Activated CD4-positive, alpha-beta T cell treated with anti-CD3 and anti-CD28 coated beads for 36 hours (primary cell): ENCODE data around the gene GPR161. TPM values are rescaled to one million over a fixed set of nuclear protein-coding genes. Genes with fewer than 3 reads are reported as not detected.

ENCODE experiments used
- ATAC-seq: fragments of 200-7000 bp; cut with Tn5 transposase; one replicate; pipeline ENCODE4 v1.10.0; 2021; ENCODE audit warnings: mild to moderate bottlenecking, moderate library complexity
- CTCF ChIA-PET: fragments of 350-600 bp; sonication (Branson Sonifier 250); formaldehyde crosslinking; loops from one replicate; lab custom pipeline; 2021; ENCODE audit warnings: antibody characterized with exemption; lab: Charles Lee
- POLR2A ChIA-PET: fragments of 350-600 bp; sonication (Branson Sonifier 250); formaldehyde crosslinking; loops from one replicate; lab custom pipeline; 2021; ENCODE audit warnings: antibody characterized with exemption, inconsistent platforms; lab: Charles Lee
- DNase-seq: peaks from one replicate; pipeline ENCODE4 v3.0.0-alpha.2; 2020
- H3K27ac Mint-ChIP-seq: one replicate; pipeline ENCODE4 v1.8.0; 2021; ENCODE audit warnings: mixed read lengths
- H3K27me3 Mint-ChIP-seq: one replicate; pipeline ENCODE4 v1.8.0; 2021; ENCODE audit warnings: mixed read lengths
- H3K36me3 Mint-ChIP-seq: one replicate; pipeline ENCODE4 v1.8.0; 2021; ENCODE audit warnings: low read depth, mixed read lengths
- H3K4me1 Mint-ChIP-seq: one replicate; pipeline ENCODE4 v1.8.0; 2021; ENCODE audit warnings: mixed read lengths
- H3K4me3 Mint-ChIP-seq: one replicate; pipeline ENCODE4 v1.8.0; 2021; ENCODE audit warnings: mild to moderate bottlenecking, moderate library complexity, mixed read lengths
- H3K9me3 Mint-ChIP-seq: one replicate; pipeline ENCODE4 v1.8.0; 2021; ENCODE audit warnings: low read depth, mixed read lengths
- intact Hi-C, 2 experiments: fragments of 100-400 bp; cut with DNase I in 1 of 2; cut with micrococcal nuclease in 1 of 2; formaldehyde crosslinking; loops; one replicate each; pipeline versions ENCODE4 v1.14.2 to v1.15.1; 2022 to 2024; cut with DNase I, micrococcal nuclease
- total RNA-seq, 2 experiments: library from RNA; stranded (reverse); gene quantifications; one replicate each; pipeline ENCODE4 v1.2.3, GENCODE V29; 2021

The GPR161 gene
- total RNA-seq, 2 experiments from 2014 or later, result 0.42 to 0.59 TPM

- Mint-ChIP-seq H3K4me3 (no peak overlapping the region), H3K27ac (no peak overlapping the region), H3K36me3 (no peaks in the 10 kb centered on the region), H3K9me3 (no peaks in the 10 kb centered on the region), H3K4me1 (no peaks in the 10 kb centered on the region), H3K27me3 (no peaks in the 10 kb centered on the region)
- ATAC-seq (no peak), DNase-seq (no peak)
- ChIA-PET CTCF (interaction anchor here (0.7 to 2.4 kb wide), 6 partner anchors 9 to 486 kb away, joined by 3 to 13 read pairs (median 4); no protein-coding TSS in a partner anchor), POLR2A (no interaction called here)
- intact Hi-C loops, result loop anchor here in 1 of 2 experiments (10.0 kb wide), 1 partner anchor 372 kb away; no protein-coding TSS in a partner anchor
Observed at GRCh38 chr1:168086438-168086837, 50.3 kb downstream of the GPR161 start.

- Mint-ChIP-seq H3K36me3 (no peaks in the 10 kb centered on the region), H3K4me1 (no peaks in the 10 kb centered on the region), H3K27me3 (no peaks in the 10 kb centered on the region), H3K4me3 (no peak overlapping the region), H3K9me3 (no peaks in the 10 kb centered on the region), H3K27ac (no peak overlapping the region)
- ATAC-seq (no peak), DNase-seq (no peak)
- intact Hi-C loops, result loop anchor here (2.0 to 10.0 kb wide), 2 partner anchors 237 to 371 kb away; no protein-coding TSS in a partner anchor
- POLR2A ChIA-PET, result no interaction called here
- CTCF ChIA-PET, result interaction anchor here (0.7 to 2.6 kb wide), 19 partner anchors 9 to 485 kb away, joined by 3 to 13 read pairs (median 3); partner anchors contain the start of gene MPC2
Observed at GRCh38 chr1:168085401-168085872, 51.3 kb downstream of the GPR161 start.

GRCh38 chr1:168084396-168085231 lies 52.1 kb downstream of the GPR161 start:
- Mint-ChIP-seq H3K27me3 (no peaks in the 10 kb centered on the region), H3K27ac (no peak overlapping the region)
- ATAC-seq, result peak; percentile 79

GRCh38 chr1:168083456-168084325 lies 53.0 kb downstream of the GPR161 start:
- H3K27me3 Mint-ChIP-seq, result no peaks in the 10 kb centered on the region
- H3K4me1 Mint-ChIP-seq, result no peaks in the 10 kb centered on the region
- intact Hi-C loops, result loop anchor here (1.0 to 10.0 kb wide), 7 partner anchors 54 to 481 kb away; partner anchors contain the start of genes DCAF6 (in 1 of the 2), GPR161 (in 1 of the 2) and MPC2 (in 1 of the 2)
- H3K4me3 Mint-ChIP-seq, result no peak overlapping the region
- ChIA-PET CTCF (interaction anchor here (0.7 to 3.5 kb wide), 29 partner anchors 9 to 280 kb away, joined by 3 to 41 read pairs (median 4); no protein-coding TSS in a partner anchor), POLR2A (no interaction called here)
- H3K36me3 Mint-ChIP-seq, result no peaks in the 10 kb centered on the region
- ATAC-seq (no peak), DNase-seq (no peak)
- no peak overlapping the region for H3K27ac Mint-ChIP-seq
- H3K9me3 Mint-ChIP-seq, result no peaks in the 10 kb centered on the region

More at GRCh38 chr1:168084396-168085231, 52.1 kb downstream of the GPR161 start:
- intact Hi-C loops, result loop anchor here (1.0 to 10.0 kb wide), 7 partner anchors 53 to 482 kb away; partner anchors contain the start of genes DCAF6 (in 1 of the 2), GPR161 (in 1 of the 2) and MPC2 (in 1 of the 2)
- peak; percentile 81 for DNase-seq
- ChIA-PET POLR2A (no interaction called here), CTCF (interaction anchor here (0.7 to 3.5 kb wide), 30 partner anchors 8 to 214 kb away, joined by 3 to 41 read pairs (median 3); partner anchors contain the start of gene MPC2)
- H3K4me3 Mint-ChIP-seq, result no peak overlapping the region
- H3K9me3 Mint-ChIP-seq, result no peaks in the 10 kb centered on the region
- no peaks in the 10 kb centered on the region for H3K4me1 Mint-ChIP-seq
- H3K36me3 Mint-ChIP-seq, result no peaks in the 10 kb centered on the region

- H3K4me3 Mint-ChIP-seq, result no peak overlapping the region
- intact Hi-C loops, result loop anchor here (1.0 to 10.0 kb wide), 6 partner anchors 55 to 480 kb away; partner anchors contain the start of genes DCAF6 (in 1 of the 2), GPR161 (in 1 of the 2) and MPC2 (in 1 of the 2)
- H3K36me3 Mint-ChIP-seq, result no peaks in the 10 kb centered on the region
- H3K27me3 Mint-ChIP-seq, result no peaks in the 10 kb centered on the region
- H3K27ac Mint-ChIP-seq, result peak overlapping the region; percentile 45
- no peaks in the 10 kb centered on the region for H3K9me3 Mint-ChIP-seq
- H3K4me1 Mint-ChIP-seq, result no peaks in the 10 kb centered on the region
- DNase-seq (peak; percentile 84), ATAC-seq (peak; percentile 92)
- ChIA-PET POLR2A (no interaction called here), CTCF (interaction anchor here (0.7 to 3.5 kb wide), 57 partner anchors 10 to 329 kb away, joined by 3 to 41 read pairs (median 4); partner anchors contain the start of gene ADCY10)
Observed at GRCh38 chr1:168082008-168082876, 54.5 kb downstream of the GPR161 start.

GRCh38 chr1:168081373-168082007 lies 55.2 kb downstream of the GPR161 start:
- H3K27me3 Mint-ChIP-seq, result no peaks in the 10 kb centered on the region
- no peak overlapping the region for H3K4me3 Mint-ChIP-seq
- ChIA-PET POLR2A (no interaction called here), CTCF (interaction anchor here (0.7 to 3.5 kb wide), 43 partner anchors 9 to 328 kb away, joined by 3 to 41 read pairs (median 5); partner anchors contain the start of gene ADCY10)
- intact Hi-C loops, result loop anchor here (1.0 to 10.0 kb wide), 6 partner anchors 56 to 479 kb away; partner anchors contain the start of genes DCAF6 (in 1 of the 2), GPR161 (in 1 of the 2) and MPC2 (in 1 of the 2)
- H3K4me1 Mint-ChIP-seq, result no peaks in the 10 kb centered on the region
- peak overlapping the region; percentile 3 for H3K27ac Mint-ChIP-seq
- ATAC-seq (no peak), DNase-seq (no peak)
- H3K36me3 Mint-ChIP-seq, result peaks cover 4% of the 10 kb centered on the region
- no peaks in the 10 kb centered on the region for H3K9me3 Mint-ChIP-seq

GRCh38 chr1:168079761-168080160 lies 57.0 kb downstream of the GPR161 start:
- H3K27me3 Mint-ChIP-seq, result no peaks in the 10 kb centered on the region
- POLR2A ChIA-PET, result no interaction called here
- CTCF ChIA-PET, result interaction anchor here (1.5 kb wide), 1 partner anchor 13 kb away, joined by 4 read pairs; no protein-coding TSS in a partner anchor
- peaks cover 6% of the 10 kb centered on the region for H3K36me3 Mint-ChIP-seq
- ATAC-seq, result no peak
- H3K9me3 Mint-ChIP-seq, result no peaks in the 10 kb centered on the region
- DNase-seq, result no peak
- no peak overlapping the region for H3K27ac Mint-ChIP-seq
- H3K4me3 Mint-ChIP-seq, result no peak overlapping the region
- H3K4me1 Mint-ChIP-seq, result no peaks in the 10 kb centered on the region
- intact Hi-C loops, result loop anchor here (5.0 to 10.0 kb wide), 5 partner anchors 58 to 477 kb away; partner anchors contain the start of genes DCAF6 (in 1 of the 2), GPR161 (in 1 of the 2) and MPC2 (in 1 of the 2)

GRCh38 chr1:168069384-168069783 lies 67.3 kb downstream of the GPR161 start:
- H3K4me3 Mint-ChIP-seq, result no peak overlapping the region
- DNase-seq (no peak), ATAC-seq (no peak)
- no peaks in the 10 kb centered on the region for H3K4me1 Mint-ChIP-seq
- H3K36me3 Mint-ChIP-seq, result peaks cover 21% of the 10 kb centered on the region
- no peak overlapping the region for H3K27ac Mint-ChIP-seq
- intact Hi-C loops, result no loop called here
- no peaks in the 10 kb centered on the region for H3K27me3 Mint-ChIP-seq
- CTCF ChIA-PET, result interaction anchor here (1.0 to 1.6 kb wide), 4 partner anchors 8 to 18 kb away, joined by 3 to 10 read pairs (median 6); no protein-coding TSS in a partner anchor
- no peaks in the 10 kb centered on the region for H3K9me3 Mint-ChIP-seq
- POLR2A ChIA-PET, result no interaction called here

- ChIA-PET CTCF (interaction anchor here (0.8 to 2.9 kb wide), 5 partner anchors 11 to 85 kb away, joined by 3 to 33 read pairs (median 4); no protein-coding TSS in a partner anchor), POLR2A (no interaction called here)
- H3K9me3 Mint-ChIP-seq, result no peaks in the 10 kb centered on the region
- no peak for DNase-seq
- H3K36me3 Mint-ChIP-seq, result peaks cover 5% of the 10 kb centered on the region
- ATAC-seq, result no peak
- no peaks in the 10 kb centered on the region for H3K4me1 Mint-ChIP-seq
- H3K4me3 Mint-ChIP-seq, result no peak overlapping the region
- intact Hi-C loops, result no loop called here
- no peaks in the 10 kb centered on the region for H3K27me3 Mint-ChIP-seq
- H3K27ac Mint-ChIP-seq, result no peak overlapping the region
Observed at GRCh38 chr1:168065506-168065905, 71.2 kb downstream of the GPR161 start.
